ENCODE results near the gene POLR2C. TPM values are rescaled to one million over a fixed set of nuclear protein-coding genes. Genes with fewer than 3 reads are reported as not detected.

POLR2C gene
- total and polyA plus RNA-seq, 2 of the 13 experiments (the other 11 are each of a cell fraction or from before 2014, with no cell fraction given) = 104 to 216 TPM

GRCh38 chr16:57489229-57489628 is 26.8 kb downstream of the POLR2C start:
- intact Hi-C loops (cut with micrococcal nuclease; ENCODE audit: unreplicated experiment) = no loop called here

GRCh38 chr16:57493767-57494166 is 31.3 kb downstream of the POLR2C start:
- H3K9me3 ChIP-seq (ENCODE audit: low read length) = no peaks in the 10 kb centered on the region
- ChIA-PET POLR2A (no interaction called here), CTCF (ENCODE audit: low intra/inter-chr PET ratio, low total read pairs) (no interaction called here)
- H3K36me3 ChIP-seq (replicated peaks in 1 of 2; ENCODE audit: control insufficient read depth in 1 of 2, insufficient read depth in 2 of 2, low read length in 2 of 2) = no peaks in the 10 kb centered on the region
- H3K4me2 ChIP-seq (ENCODE audit: low read depth, low read length) = no peak overlapping the region
- intact Hi-C loops (cut with micrococcal nuclease; ENCODE audit: unreplicated experiment) = no loop called here
- no peak for ATAC-seq
- no peak for FAIRE-seq
- no peak overlapping the region for H2AFZ ChIP-seq (ENCODE audit: low read length)
- BruUV-seq (replicated peaks) = no TSS peak
- no peak for TF ChIP-seq ZNF816 (CRISPR knock-in tag; IDR thresholded peaks at IDR 0.05; ENCODE audit: borderline replicate concordance)
- TF ChIP-seq NFIB (CRISPR knock-in tag; IDR thresholded peaks at IDR 0.05; ENCODE audit: borderline replicate concordance) = no peak
- TF ChIP-seq MXI1 (IDR thresholded peaks at IDR 0.05; ENCODE audit: borderline replicate concordance, low read depth, low read length) = no peak
- TF ChIP-seq CHCHD3 (CRISPR knock-in tag; IDR thresholded peaks at IDR 0.05) = no peak
- no peak for TF ChIP-seq KDM6A (CRISPR knock-in tag; IDR thresholded peaks at IDR 0.05; ENCODE audit: low read depth)
- no peak for TF ChIP-seq PCBP2 (optimal IDR thresholded peaks at IDR 0.05; ENCODE audit: low read depth, low read length, poor library complexity, severe bottlenecking)
- TF ChIP-seq NCOA2 (CRISPR knock-in tag; IDR thresholded peaks at IDR 0.05) = no peak
- TF ChIP-seq ARNT2 (CRISPR knock-in tag; IDR thresholded peaks at IDR 0.05; ENCODE audit: low read depth) = no peak
- TF ChIP-seq CREB3 (CRISPR knock-in tag; IDR thresholded peaks at IDR 0.05) = no peak
- TF ChIP-seq SSRP1 (CRISPR knock-in tag; IDR thresholded peaks at IDR 0.05) = no peak
- 64% methylated on average over 4 of the region's 4 CpGs for WGBS (ENCODE audit: low lambda C conversion rate)
- H3K9ac ChIP-seq (ENCODE audit: insufficient read depth, low read depth, low read length) = no peak overlapping the region
- in situ Hi-C loops (cut with HindIII; ENCODE audit: extremely low pct_ligation_motif_present, low pct_unique_long_range_greater_than_20kb) = no loop called here
- DNase-seq (ENCODE audit: low spot score) = no peak
- H3K79me2 ChIP-seq (ENCODE audit: insufficient read depth, low read length) = no peaks in the 10 kb centered on the region
- peaks cover 6 to 39% of the 10 kb centered on the region in 2 experiments; a peak in 4 of 5 replicates for H3K27me3 ChIP-seq (ENCODE audit: control insufficient read depth in 1 of 2, insufficient read depth in 2 of 2, low read length in 2 of 2)
- H3K27ac ChIP-seq (ENCODE audit: extremely low read length, insufficient read depth, low read length) = no peak overlapping the region
- H3K4me3 ChIP-seq (replicated peaks in 1 of 3; ENCODE audit: insufficient read depth in 1 of 3, low read depth in 2 of 3, low read length in 3 of 3) = no peak overlapping the region
- no peaks in the 10 kb centered on the region for H4K20me1 ChIP-seq (ENCODE audit: insufficient read depth, low read length)
- peaks cover 17% of the 10 kb centered on the region for H3K4me1 ChIP-seq (ENCODE audit: insufficient read depth, low read length)

More at GRCh38 chr16:57489229-57489628, 26.8 kb downstream of the POLR2C start:
- DNase-seq (ENCODE audit: low spot score) (peak; percentile 50), ATAC-seq (no peak), FAIRE-seq (no peak)
- no peak overlapping the region for H3K4me3 ChIP-seq (replicated peaks in 1 of 3; ENCODE audit: insufficient read depth in 1 of 3, low read depth in 2 of 3, low read length in 3 of 3)
- peaks cover 17% of the 10 kb centered on the region for H3K79me2 ChIP-seq (ENCODE audit: insufficient read depth, low read length)
- H3K27me3 ChIP-seq (ENCODE audit: control insufficient read depth in 1 of 2, insufficient read depth in 2 of 2, low read length in 2 of 2) = peaks cover 0 to 12% of the 10 kb centered on the region in 2 experiments; a peak in 3 of 5 replicates
- H3K36me3 ChIP-seq (replicated peaks in 1 of 2; ENCODE audit: control insufficient read depth in 1 of 2, insufficient read depth in 2 of 2, low read length in 2 of 2) = no peaks in the 10 kb centered on the region
- in situ Hi-C loops (cut with HindIII; ENCODE audit: extremely low pct_ligation_motif_present, low pct_unique_long_range_greater_than_20kb) = no loop called here
- CTCF ChIA-PET (ENCODE audit: low intra/inter-chr PET ratio, low total read pairs) = no interaction called here
- H3K27ac ChIP-seq (ENCODE audit: extremely low read length, insufficient read depth, low read length) = no peak overlapping the region
- H3K4me2 ChIP-seq (ENCODE audit: low read depth, low read length) = no peak overlapping the region
- no peaks in the 10 kb centered on the region for H3K9me3 ChIP-seq (ENCODE audit: low read length)
- H4K20me1 ChIP-seq (ENCODE audit: insufficient read depth, low read length) = no peaks in the 10 kb centered on the region
- no TSS peak for BruUV-seq (replicated peaks)
- H2AFZ ChIP-seq (ENCODE audit: low read length) = no peak overlapping the region
- TF ChIP-seq POGZ (CRISPR knock-in tag; IDR thresholded peaks at IDR 0.05) (no peak), ZNF75D (CRISPR knock-in tag; IDR thresholded peaks at IDR 0.05; ENCODE audit: borderline replicate concordance) (no peak), SOX13 (IDR thresholded peaks at IDR 0.05) (0 out of 2 replicates have a peak, but pooled peaks have one; percentile 10), SOX13 (CRISPR knock-in tag; conservative IDR thresholded peaks at IDR 0.05 in 1 of 2, IDR thresholded peaks at IDR 0.05 in 1 of 2) (peak in 1 of 2 experiments; percentile 45; a peak in 1 of 4 replicates), PPARG (CRISPR knock-in tag; conservative IDR thresholded peaks at IDR 0.05) (peak; percentile 65), ZBTB42 (CRISPR knock-in tag; IDR thresholded peaks at IDR 0.05) (no peak), ZNF367 (CRISPR knock-in tag; IDR thresholded peaks at IDR 0.05; ENCODE audit: borderline replicate concordance) (no peak), GATAD1 (CRISPR knock-in tag; IDR thresholded peaks at IDR 0.05) (no peak), ELF1 (CRISPR knock-in tag; IDR thresholded peaks at IDR 0.05) (no peak), SOX6 (IDR thresholded peaks at IDR 0.05) (no peak), SOX6 (CRISPR knock-in tag; IDR thresholded peaks at IDR 0.05) (0 out of 2 replicates have a peak, but pooled peaks have one; percentile 17), SOX5 (CRISPR knock-in tag; IDR thresholded peaks at IDR 0.05; ENCODE audit: borderline replicate concordance) (peak; percentile 36; the same call in 1 of the 2 replicates)
- POLR2A ChIA-PET = interaction anchor here (0.9 kb wide), 1 partner anchor 42 kb away, joined by 3 read pairs; the partner anchor contains the start of genes CIAPIN1 and COQ9
- WGBS (ENCODE audit: low lambda C conversion rate) = 59% methylated on average over 3 of the region's 5 CpGs
- H3K4me1 ChIP-seq (ENCODE audit: insufficient read depth, low read length) = peaks cover 36% of the 10 kb centered on the region
- no peak overlapping the region for H3K9ac ChIP-seq (ENCODE audit: insufficient read depth, low read depth, low read length)
